Endothelial cell of umbilical vein (primary cell): ENCODE measurements around the gene TNFAIP8L1. TPM values are rescaled to one million over a fixed set of nuclear protein-coding genes. Genes with fewer than 3 reads are reported as not detected.
A peak's percentile ranks its signal among the peaks of the same experiment; 100 is the strongest.

Experiments
- BruUV-seq: library from RNA; stranded (reverse); fragments of 400-500 nt; replicated peaks from 2 replicates; lab custom pipeline; 2021; lab: Mats Ljungman, UMichigan
- CTCF ChIA-PET: fragments of 300-600, 350-600 bp; sonication (Branson Sonifier 250); formaldehyde crosslinking; loops from one replicate; lab custom pipeline; 2021; ENCODE audit warnings: antibody characterized with exemption, inconsistent platforms; lab: Charles Lee
- POLR2A ChIA-PET: fragments of 300-600, 350-600 bp; sonication (Branson Sonifier 250); formaldehyde crosslinking; loops from one replicate; lab custom pipeline; 2021; ENCODE audit warnings: antibody characterized with exemption, inconsistent platforms; lab: Charles Lee
- DNase-seq: peaks from one replicate; pipeline ENCODE4 v3.0.0-alpha.2; 2011; ENCODE audit warnings: low read depth, low spot score
- FAIRE-seq: peaks from 2 replicates; lab custom pipeline; 2011; peaks lifted over from hg19 to GRCh38; lab: Jason Lieb, UNC
- H2AFZ ChIP-seq: 2 replicates; pipeline ENCODE4 v1.6.0; 2012; ENCODE audit warnings: low read depth, low read length, control low read depth, inconsistent platforms
- H3K27ac ChIP-seq: 2 replicates; pipeline ENCODE4 v1.5.1; 2011; ENCODE audit warnings: low read depth, mild to moderate bottlenecking, control low read depth, low read length, moderate library complexity; ENCODE audit not compliant: insufficient read depth
- H3K27me3 ChIP-seq, 2 experiments: 2 replicates each; pipeline versions ENCODE4 v1.6.0 to v1.6.1; 2011; ENCODE audit warnings: low read length in 2 of 2, mixed read lengths in 1 of 2; ENCODE audit not compliant: control insufficient read depth in 2 of 2, insufficient read depth in 2 of 2
- H3K36me3 ChIP-seq, 2 experiments: 2 replicates in 1 of 2; 3 replicates in 1 of 2; pipeline ENCODE4 v1.5.1; 2011; ENCODE audit warnings: low read length in 2 of 2, mild to moderate bottlenecking in 1 of 2, moderate library complexity in 1 of 2; ENCODE audit not compliant: control insufficient read depth in 2 of 2, insufficient read depth in 2 of 2; ENCODE audit errors: extremely low read depth in 1 of 2
- H3K4me1 ChIP-seq: 3 replicates; pipeline ENCODE4 v1.5.1; 2011; ENCODE audit warnings: mild to moderate bottlenecking, low read length; ENCODE audit not compliant: control insufficient read depth, insufficient read depth; ENCODE audit errors: extremely low read depth
- H3K4me2 ChIP-seq: 2 replicates; pipeline ENCODE4 v1.6.1; 2011; ENCODE audit warnings: low read length, control low read depth, mixed read lengths; ENCODE audit not compliant: insufficient read depth
- H3K4me3 ChIP-seq, 3 experiments: fragments of 200-600 bp in 1 of 3; sonication (generic), shearing (Covaris generic) in 1 of 3; replicated peaks in 1 of 3; 2 replicates each; pipeline ENCODE4 v1.5.1; 2011 to 2016; ENCODE audit warnings: control low read depth in 3 of 3, low read length in 3 of 3, mild to moderate bottlenecking in 2 of 3, inconsistent platforms in 1 of 3, low read depth in 1 of 3, moderate library complexity in 1 of 3; ENCODE audit not compliant: insufficient read depth in 1 of 3
- H3K79me2 ChIP-seq: 2 replicates; pipeline ENCODE4 v1.6.0; 2012; ENCODE audit warnings: low read length, inconsistent platforms; ENCODE audit not compliant: control insufficient read depth, insufficient read depth
- H3K9ac ChIP-seq: replicated peaks from 2 replicates; pipeline ENCODE3; 2011; ENCODE audit warnings: low read length, control low read depth; ENCODE audit not compliant: insufficient read depth; ENCODE audit errors: extremely low read depth
- H3K9me1 ChIP-seq: replicated peaks from 3 replicates; pipeline ENCODE4 v1.6.0; 2011; ENCODE audit warnings: mild to moderate bottlenecking, low read length; ENCODE audit not compliant: control insufficient read depth, insufficient read depth; ENCODE audit errors: extremely low read depth
- H3K9me3 ChIP-seq: replicated peaks from 2 replicates; pipeline ENCODE4 v1.5.1; 2012; ENCODE audit warnings: low read length, inconsistent platforms; ENCODE audit not compliant: control insufficient read depth, insufficient read depth
- H4K20me1 ChIP-seq: replicated peaks from 2 replicates; pipeline ENCODE3; 2011; ENCODE audit warnings: mild to moderate bottlenecking, low read length; ENCODE audit not compliant: control insufficient read depth, insufficient read depth; ENCODE audit errors: extremely low read depth
- EZH2 ChIP-seq: IDR thresholded peaks from 2 replicates; pipeline ENCODE4 v1.6.1; 2012; ENCODE audit warnings: borderline replicate concordance, low read depth, mild to moderate bottlenecking, moderate library complexity, low read length, inconsistent platforms; ENCODE audit not compliant: severe bottlenecking
- FOS ChIP-seq: IDR thresholded peaks from 2 replicates; pipeline ENCODE4 v1.6.1; 2011; ENCODE audit warnings: mild to moderate bottlenecking, low read length, moderate library complexity, borderline replicate concordance; ENCODE audit not compliant: insufficient read depth
- GATA2 ChIP-seq: IDR thresholded peaks from 2 replicates; pipeline ENCODE4 v1.7.0; 2011; ENCODE audit warnings: low read depth, mild to moderate bottlenecking, moderate library complexity, mixed read lengths, low read length; ENCODE audit not compliant: insufficient read length, insufficient read depth
- JUN ChIP-seq: IDR thresholded peaks from 2 replicates; pipeline ENCODE4 v1.6.1; 2011; ENCODE audit warnings: borderline replicate concordance, low read depth; ENCODE audit not compliant: insufficient read length, insufficient read depth
- MYC ChIP-seq: IDR thresholded peaks from one replicate; pipeline ENCODE4 v1.6.1; 2011; ENCODE audit warnings: mild to moderate bottlenecking, low read depth, low read length
- POLR2A ChIP-seq: IDR thresholded peaks from 2 replicates; pipeline ENCODE4 v1.6.1; 2012; ENCODE audit warnings: low read depth, mild to moderate bottlenecking, control low read depth, low read length
- POLR2AphosphoS5 ChIP-seq: IDR thresholded peaks from 2 replicates; pipeline ENCODE4 v1.6.1; 2012; ENCODE audit warnings: low read depth, mild to moderate bottlenecking, control low read depth, low read length, moderate library complexity; ENCODE audit not compliant: insufficient read depth
- dilution Hi-C: fragments of 300-500 bp; cut with MboI; formaldehyde crosslinking; loops from one replicate; pipeline ENCODE4 v1.15.0; 2019; ENCODE audit warnings: low sequenced_read_pairs; ENCODE audit not compliant: extremely low pct_ligation_motif_present
- intact Hi-C: fragments of 100-400 bp; cut with micrococcal nuclease; formaldehyde crosslinking; loops from one replicate; pipeline ENCODE4 v1.10.0; 2022
- polyA plus RNA-seq, 4 experiments: library from polyadenylated mRNA; depleted of rRNA in 3 of 4; stranded (reverse) in 3 of 4; unstranded in 1 of 4; fragments of >200 nt; gene quantifications; 2 replicates each; pipeline versions ENCODE4 v1.2.1 to v1.2.3, GENCODE V29; 2011 to 2012; ENCODE audit warnings: missing spikeins in 1 of 4
- total RNA-seq: library from RNA; stranded (reverse); gene quantifications from 2 replicates; pipeline ENCODE4 v1.2.3, GENCODE V29; 2021
- TF ChIP-seq, protein P1 (sequence below), 2 donors: IDR thresholded peaks; 1 replicate in 1 of 2; 2 replicates in 1 of 2; pipeline ENCODE4 v1.5.1; 2011; ENCODE audit warnings: low read length in 2 of 2, mild to moderate bottlenecking in 2 of 2, moderate library complexity in 2 of 2, control low read depth in 1 of 2, inconsistent platforms in 1 of 2, low read depth in 1 of 2; ENCODE audit not compliant: insufficient read depth in 1 of 2; ENCODE audit errors: extremely low read depth in 1 of 2
- TF ChIP-seq, protein P2 (sequence below): IDR thresholded peaks from 2 replicates; pipeline ENCODE4 v1.6.1; 2011; ENCODE audit not compliant: insufficient read depth, insufficient read length

Gene TNFAIP8L1
- total and polyA plus RNA-seq, 2 donors (not counting 3 experiments of a cell fraction or from before 2014, with no cell fraction given): 40.0 to 56.1 TPM

GRCh38 chr19:4654437-4655361 is 15.4 kb downstream of the TNFAIP8L1 start:
- TSS peak; percentile 31 for BruUV-seq
- H3K4me1 ChIP-seq: peaks cover 5% of the 10 kb centered on the region
- no peaks in the 10 kb centered on the region for H3K9me1 ChIP-seq
- H3K27me3 ChIP-seq: no peaks in the 10 kb centered on the region
- dilution Hi-C loops: no loop called here
- FAIRE-seq (no peak), DNase-seq (no peak)
- no peak overlapping the region for H3K4me2 ChIP-seq
- POLR2A ChIA-PET: no interaction called here
- H4K20me1 ChIP-seq: no peaks in the 10 kb centered on the region
- no peak overlapping the region for H3K9ac ChIP-seq
- H3K9me3 ChIP-seq: no peaks in the 10 kb centered on the region
- no peak overlapping the region for H2AFZ ChIP-seq
- intact Hi-C loops: no loop called here
- CTCF ChIA-PET: no interaction called here
- peaks cover 8% of the 10 kb centered on the region for H3K79me2 ChIP-seq
- TF ChIP-seq MYC (no peak), GATA2 (no peak), JUN (no peak), POLR2AphosphoS5 (no peak), EZH2 (no peak), POLR2A (no peak), FOS (no peak)
- TF ChIP-seq, protein P1, sequence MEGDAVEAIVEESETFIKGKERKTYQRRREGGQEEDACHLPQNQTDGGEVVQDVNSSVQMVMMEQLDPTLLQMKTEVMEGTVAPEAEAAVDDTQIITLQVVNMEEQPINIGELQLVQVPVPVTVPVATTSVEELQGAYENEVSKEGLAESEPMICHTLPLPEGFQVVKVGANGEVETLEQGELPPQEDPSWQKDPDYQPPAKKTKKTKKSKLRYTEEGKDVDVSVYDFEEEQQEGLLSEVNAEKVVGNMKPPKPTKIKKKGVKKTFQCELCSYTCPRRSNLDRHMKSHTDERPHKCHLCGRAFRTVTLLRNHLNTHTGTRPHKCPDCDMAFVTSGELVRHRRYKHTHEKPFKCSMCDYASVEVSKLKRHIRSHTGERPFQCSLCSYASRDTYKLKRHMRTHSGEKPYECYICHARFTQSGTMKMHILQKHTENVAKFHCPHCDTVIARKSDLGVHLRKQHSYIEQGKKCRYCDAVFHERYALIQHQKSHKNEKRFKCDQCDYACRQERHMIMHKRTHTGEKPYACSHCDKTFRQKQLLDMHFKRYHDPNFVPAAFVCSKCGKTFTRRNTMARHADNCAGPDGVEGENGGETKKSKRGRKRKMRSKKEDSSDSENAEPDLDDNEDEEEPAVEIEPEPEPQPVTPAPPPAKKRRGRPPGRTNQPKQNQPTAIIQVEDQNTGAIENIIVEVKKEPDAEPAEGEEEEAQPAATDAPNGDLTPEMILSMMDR (IDR thresholded peaks at IDR 0.05; ENCODE audit: extremely low read depth in 1 of 2, insufficient read depth in 1 of 2, low read depth in 1 of 2, low read length in 2 of 2): no peak
- TF ChIP-seq, protein P2, sequence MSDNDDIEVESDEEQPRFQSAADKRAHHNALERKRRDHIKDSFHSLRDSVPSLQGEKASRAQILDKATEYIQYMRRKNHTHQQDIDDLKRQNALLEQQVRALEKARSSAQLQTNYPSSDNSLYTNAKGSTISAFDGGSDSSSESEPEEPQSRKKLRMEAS: no peak
- no peak overlapping the region for H3K4me3 ChIP-seq
- H3K36me3 ChIP-seq: peaks cover 5 to 31% of the 10 kb centered on the region in 2 experiments
- H3K27ac ChIP-seq: no peak overlapping the region
